Mesenchymal stem cell (in vitro differentiated cells and primary cell): ENCODE results near the gene RAB22A.
"Not testable (repeated sequence)": the region's sequence is repeated elsewhere in the genome, so short reads cannot be mapped to it uniquely, and the experiment has no call there.

ENCODE experiments used
- DNase-seq: peaks from one replicate; pipeline ENCODE4 v3.0.0-alpha.2; 2013
- H2AFZ ChIP-seq: one replicate; pipeline ENCODE4 v1.6.1; 2013; ENCODE audit warnings: low read depth, mild to moderate bottlenecking, control low read depth, inconsistent platforms, low read length, moderate library complexity
- H2AK5ac ChIP-seq: 2 replicates; pipeline ENCODE4 v1.6.1; 2013; ENCODE audit warnings: low read length, moderate library complexity, mild to moderate bottlenecking, inconsistent platforms; ENCODE audit not compliant: severe bottlenecking
- H2BK120ac ChIP-seq: one replicate; pipeline ENCODE4 v1.6.1; 2013; ENCODE audit warnings: low read depth, mild to moderate bottlenecking, inconsistent platforms, low read length, moderate library complexity
- H2BK12ac ChIP-seq, 2 experiments: one replicate each; pipeline ENCODE4 v1.6.1; 2013; ENCODE audit warnings: inconsistent platforms in 2 of 2, low read length in 2 of 2, mild to moderate bottlenecking in 2 of 2, moderate library complexity in 2 of 2, control low read depth in 1 of 2
- H2BK15ac ChIP-seq: one replicate; pipeline ENCODE4 v1.6.1; 2013; ENCODE audit warnings: mild to moderate bottlenecking, low read depth, inconsistent platforms; ENCODE audit not compliant: poor library complexity, severe bottlenecking
- H2BK5ac ChIP-seq: 2 replicates; pipeline ENCODE4 v1.6.1; 2013; ENCODE audit warnings: low read depth, mild to moderate bottlenecking, low read length, control low read depth, inconsistent platforms; ENCODE audit not compliant: poor library complexity, severe bottlenecking
- H3K14ac ChIP-seq, 2 experiments: one replicate each; pipeline ENCODE4 v1.6.1; 2013; ENCODE audit warnings: inconsistent platforms in 2 of 2, low read length in 2 of 2, control low read depth in 1 of 2, mild to moderate bottlenecking in 1 of 2, moderate library complexity in 1 of 2
- H3K18ac ChIP-seq, 2 experiments: one replicate each; pipeline ENCODE4 v1.6.1; 2013; ENCODE audit warnings: inconsistent platforms in 2 of 2, low read length in 2 of 2, control low read depth in 1 of 2, low read depth in 1 of 2, mild to moderate bottlenecking in 1 of 2
- H3K23ac ChIP-seq, 2 experiments: one replicate each; pipeline ENCODE4 v1.6.1; 2013; ENCODE audit warnings: inconsistent platforms in 2 of 2, low read length in 2 of 2, mild to moderate bottlenecking in 2 of 2, moderate library complexity in 2 of 2, control low read depth in 1 of 2
- H3K27ac ChIP-seq: 2 replicates; pipeline ENCODE4 v1.5.1; 2013; ENCODE audit warnings: mild to moderate bottlenecking, moderate library complexity, low read length, control low read depth, inconsistent platforms; ENCODE audit not compliant: poor library complexity, severe bottlenecking
- H3K27me3 ChIP-seq, 2 experiments: 2 replicates each; pipeline versions ENCODE4 v1.6.1 to v1.7.0; 2013; ENCODE audit warnings: low read length in 2 of 2, mild to moderate bottlenecking in 2 of 2, moderate library complexity in 2 of 2, control low read depth in 1 of 2, inconsistent platforms in 1 of 2; ENCODE audit not compliant: control insufficient read depth in 1 of 2, insufficient read depth in 1 of 2
- H3K36me3 ChIP-seq, 2 experiments: 2 replicates each; pipeline versions ENCODE4 v1.6.1 to v1.7.0; 2013; ENCODE audit warnings: low read length in 2 of 2, control low read depth in 1 of 2, inconsistent platforms in 1 of 2, low read depth in 1 of 2, mild to moderate bottlenecking in 1 of 2; ENCODE audit not compliant: insufficient read depth in 2 of 2, control insufficient read depth in 1 of 2
- H3K4ac ChIP-seq, 2 experiments: one replicate each; pipeline ENCODE4 v1.6.1; 2013; ENCODE audit warnings: inconsistent platforms in 2 of 2, low read length in 2 of 2, mild to moderate bottlenecking in 2 of 2, moderate library complexity in 2 of 2, control low read depth in 1 of 2, low read depth in 1 of 2
- H3K4me1 ChIP-seq: 2 replicates; pipeline ENCODE4 v1.6.1; 2013; ENCODE audit warnings: low read depth, low read length, control low read depth; ENCODE audit not compliant: control insufficient read depth, insufficient read depth
- H3K4me2 ChIP-seq: 2 replicates; pipeline ENCODE4 v1.6.1; 2013; ENCODE audit warnings: low read length, mild to moderate bottlenecking, inconsistent platforms; ENCODE audit not compliant: poor library complexity, severe bottlenecking
- H3K4me3 ChIP-seq, 2 experiments: 2 replicates each; pipeline versions ENCODE4 v1.5.1 to v1.7.0; 2013; ENCODE audit warnings: low read length in 2 of 2, mild to moderate bottlenecking in 2 of 2, control low read depth in 1 of 2, low read depth in 1 of 2; ENCODE audit not compliant: insufficient read depth in 1 of 2
- H3K79me1 ChIP-seq: replicated peaks from 2 replicates; pipeline ENCODE4 v1.6.1; 2013; ENCODE audit warnings: mild to moderate bottlenecking, control low read depth, low read length, inconsistent platforms; ENCODE audit not compliant: poor library complexity, severe bottlenecking
- H3K9ac ChIP-seq: 2 replicates; pipeline ENCODE4 v1.7.0; 2013; ENCODE audit warnings: mild to moderate bottlenecking, low read length, moderate library complexity
- H3K9me3 ChIP-seq: 2 replicates; pipeline ENCODE4 v1.7.0; 2013; ENCODE audit warnings: mild to moderate bottlenecking, low read length; ENCODE audit not compliant: control insufficient read depth
- H4K8ac ChIP-seq: one replicate; pipeline ENCODE4 v1.6.1; 2013; ENCODE audit warnings: inconsistent platforms, mild to moderate bottlenecking, low read length, moderate library complexity
- H4K91ac ChIP-seq: one replicate; pipeline ENCODE4 v1.6.1; 2013; ENCODE audit warnings: mild to moderate bottlenecking, low read length, inconsistent platforms
- WGBS: methylation state at CpG from one replicate; pipeline ENCODE4 v1.1.7; 2013; ENCODE audit warnings: mixed read lengths; 5-methylcytosine and 5-hydroxymethylcytosine counted together

RAB22A gene

DNA sequence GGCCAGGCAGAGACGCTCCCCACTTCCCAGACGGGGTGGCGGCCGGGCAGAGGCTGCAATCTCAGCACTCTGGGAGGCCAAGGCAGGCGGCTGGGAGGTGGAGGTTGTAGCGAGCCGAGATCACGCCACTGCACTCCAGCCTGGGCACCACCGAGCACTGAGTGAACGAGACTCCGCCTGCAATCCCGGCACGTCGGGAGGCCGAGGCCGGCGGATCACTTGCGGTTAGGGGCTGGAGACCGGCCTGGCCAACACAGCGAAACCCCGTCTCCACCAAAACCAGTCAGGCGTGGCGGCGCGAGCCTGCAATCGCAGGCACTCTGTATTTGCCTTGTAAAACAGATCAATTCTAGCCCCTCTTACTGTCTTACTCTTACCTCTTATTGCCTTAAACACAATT lies 105.3 kb downstream of the RAB22A start:
- H3K23ac ChIP-seq, H3K4me2 ChIP-seq, H3K9me3 ChIP-seq, H2BK5ac ChIP-seq, H3K27me3 ChIP-seq, H3K4me3 ChIP-seq, H3K4me1 ChIP-seq, H2BK120ac ChIP-seq, H2BK15ac ChIP-seq, H2BK12ac ChIP-seq, H4K8ac ChIP-seq, H3K79me1 ChIP-seq, H3K9ac ChIP-seq, H3K14ac ChIP-seq, H4K91ac ChIP-seq, H2AFZ ChIP-seq, H3K4ac ChIP-seq, H3K18ac ChIP-seq, DNase-seq, H3K27ac ChIP-seq, H2AK5ac ChIP-seq: not testable (repeated sequence)
- peaks cover 2 to 26% of the 10 kb centered on the region in 2 experiments for H3K36me3 ChIP-seq
- 94% methylated on average over 13 of the region's 26 CpGs for WGBS

DNA sequence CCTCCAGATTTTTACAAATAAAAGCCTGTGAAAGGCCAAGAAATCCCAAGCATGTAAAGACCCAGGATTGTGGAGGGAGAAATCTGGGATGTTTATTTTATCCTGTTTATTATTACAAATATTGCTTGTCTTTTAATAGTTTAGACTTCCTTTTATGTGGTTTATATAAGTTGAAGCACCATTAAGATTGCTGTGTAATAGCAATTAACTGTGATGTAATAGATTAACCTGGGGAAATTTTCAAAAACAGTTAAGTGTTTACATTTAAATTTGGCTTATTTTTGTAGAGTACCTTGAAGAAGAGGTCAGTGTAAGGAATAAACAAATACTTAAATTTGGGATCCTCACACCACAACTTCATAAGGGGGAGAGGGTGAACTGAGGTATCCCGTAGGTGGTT lies 106.5 kb downstream of the RAB22A start:
- no peak overlapping the region for H3K23ac ChIP-seq
- no peak overlapping the region for H2BK15ac ChIP-seq
- H2BK120ac ChIP-seq = no peak overlapping the region
- no peak overlapping the region for H3K4me3 ChIP-seq
- peaks cover 3% of the 10 kb centered on the region for H3K4me1 ChIP-seq
- H4K8ac ChIP-seq = no peak overlapping the region
- no peak overlapping the region for H3K4ac ChIP-seq
- no peaks in the 10 kb centered on the region for H3K27me3 ChIP-seq
- no peak overlapping the region for H2AFZ ChIP-seq
- no peak overlapping the region for H2BK12ac ChIP-seq
- no peak overlapping the region for H3K18ac ChIP-seq
- H3K9me3 ChIP-seq = no peaks in the 10 kb centered on the region
- no peak overlapping the region for H3K4me2 ChIP-seq
- WGBS = 93% methylated on average over 1 of the region's 1 CpG
- no peak overlapping the region for H3K14ac ChIP-seq
- no peak overlapping the region for H3K9ac ChIP-seq
- H2AK5ac ChIP-seq = no peak overlapping the region
- H2BK5ac ChIP-seq = no peak overlapping the region
- peaks cover 7 to 31% of the 10 kb centered on the region in 2 experiments for H3K36me3 ChIP-seq
- no peak overlapping the region for H4K91ac ChIP-seq
- no peak overlapping the region for H3K27ac ChIP-seq
- DNase-seq = no peak
- H3K79me1 ChIP-seq = peaks cover 7% of the 10 kb centered on the region

DNA sequence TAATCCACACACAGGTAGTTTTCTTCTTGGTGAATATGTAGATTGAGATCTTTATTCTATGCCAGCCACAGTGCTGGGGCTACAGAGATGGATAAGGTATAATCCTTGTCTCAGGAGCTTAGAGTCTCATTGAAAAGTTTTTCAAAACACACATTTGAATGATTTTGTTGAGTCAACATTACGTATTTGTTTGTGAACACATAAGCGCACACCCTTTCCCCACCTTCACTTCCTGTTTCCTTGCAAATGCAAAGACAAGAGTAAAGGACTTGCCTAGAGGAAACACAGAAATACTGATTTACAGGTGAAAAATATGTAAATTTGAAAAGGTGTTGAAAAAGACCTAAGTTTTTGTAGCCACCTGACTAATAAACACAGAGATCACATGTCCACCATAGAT lies 107.3 kb downstream of the RAB22A start:
- peaks cover 5% of the 10 kb centered on the region for H3K4me1 ChIP-seq
- no peak for DNase-seq
- no peak overlapping the region for H3K27ac ChIP-seq
- no peak overlapping the region for H2AK5ac ChIP-seq
- H3K18ac ChIP-seq = no peak overlapping the region
- no peak overlapping the region for H3K4me3 ChIP-seq
- H3K4me2 ChIP-seq = no peak overlapping the region
- no peak overlapping the region for H2BK15ac ChIP-seq
- no peak overlapping the region for H4K91ac ChIP-seq
- H2BK120ac ChIP-seq = no peak overlapping the region
- peaks cover 7 to 36% of the 10 kb centered on the region in 2 experiments for H3K36me3 ChIP-seq
- WGBS = no CpG with 5 or more reads among the region's 2 CpGs
- no peak overlapping the region for H2BK12ac ChIP-seq
- no peaks in the 10 kb centered on the region for H3K27me3 ChIP-seq
- H2BK5ac ChIP-seq = no peak overlapping the region
- H3K79me1 ChIP-seq = peaks cover 8% of the 10 kb centered on the region
- no peak overlapping the region for H3K9ac ChIP-seq
- no peaks in the 10 kb centered on the region for H3K9me3 ChIP-seq
- H3K14ac ChIP-seq = no peak overlapping the region
- H3K23ac ChIP-seq = no peak overlapping the region
- no peak overlapping the region for H2AFZ ChIP-seq
- H4K8ac ChIP-seq = no peak overlapping the region
- H3K4ac ChIP-seq = no peak overlapping the region
